ENCODE results near the gene TC2N.

- TF ChIP-seq CTCF (IDR thresholded peaks at IDR 0.05; ENCODE audit: poor library complexity) (no peak), EZH2 (IDR thresholded peaks at IDR 0.05; ENCODE audit: borderline replicate concordance) (no peak), EZH2phosphoT487 (IDR thresholded peaks at IDR 0.05; ENCODE audit: low read depth, severe bottlenecking, unreplicated experiment) (no peak)
Measured at GRCh38 chr14:91750634-91751198, 116.6 kb downstream of the TC2N start.
